PC-9 (cell line): Measurements from ENCODE around the gene CYSRT1.

ENCODE experiments used
- EZH2 ChIP-seq: fragments of 200-600 bp; sonication (generic); IDR thresholded peaks from 2 replicates; pipeline ENCODE4 v1.8.0; 2017; ENCODE audit warnings: antibody characterized with exemption, low read depth
- TF ChIP-seq, protein P1 (sequence below): fragments of 200-600 bp; sonication (generic); conservative IDR thresholded peaks from 2 replicates; pipeline ENCODE4 v1.6.1; 2017; ENCODE audit warnings: mixed run types, antibody characterized with exemption, mild to moderate bottlenecking, moderate library complexity

DNA sequence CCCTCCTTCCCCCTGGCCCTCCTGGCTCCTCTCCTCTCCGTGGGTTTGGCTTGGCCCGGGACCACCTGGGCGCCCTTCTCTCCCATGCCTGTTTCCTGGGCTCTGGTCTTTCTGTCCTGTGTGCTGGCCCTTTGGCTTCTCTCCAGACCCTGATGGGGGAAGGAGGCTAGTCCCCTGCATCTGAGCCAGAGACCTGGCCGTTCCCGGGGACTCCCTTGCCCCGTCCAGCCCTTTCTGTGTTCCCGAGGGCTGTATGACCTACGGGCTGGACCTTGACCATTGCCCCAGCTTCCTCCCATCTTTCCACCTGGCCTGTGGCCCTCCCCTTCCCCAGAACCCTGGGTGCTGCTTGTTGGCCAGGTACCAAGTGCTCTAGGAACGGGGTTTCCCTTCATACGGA, 38.5 kb downstream of the CYSRT1 start:
- TF ChIP-seq, protein P1, sequence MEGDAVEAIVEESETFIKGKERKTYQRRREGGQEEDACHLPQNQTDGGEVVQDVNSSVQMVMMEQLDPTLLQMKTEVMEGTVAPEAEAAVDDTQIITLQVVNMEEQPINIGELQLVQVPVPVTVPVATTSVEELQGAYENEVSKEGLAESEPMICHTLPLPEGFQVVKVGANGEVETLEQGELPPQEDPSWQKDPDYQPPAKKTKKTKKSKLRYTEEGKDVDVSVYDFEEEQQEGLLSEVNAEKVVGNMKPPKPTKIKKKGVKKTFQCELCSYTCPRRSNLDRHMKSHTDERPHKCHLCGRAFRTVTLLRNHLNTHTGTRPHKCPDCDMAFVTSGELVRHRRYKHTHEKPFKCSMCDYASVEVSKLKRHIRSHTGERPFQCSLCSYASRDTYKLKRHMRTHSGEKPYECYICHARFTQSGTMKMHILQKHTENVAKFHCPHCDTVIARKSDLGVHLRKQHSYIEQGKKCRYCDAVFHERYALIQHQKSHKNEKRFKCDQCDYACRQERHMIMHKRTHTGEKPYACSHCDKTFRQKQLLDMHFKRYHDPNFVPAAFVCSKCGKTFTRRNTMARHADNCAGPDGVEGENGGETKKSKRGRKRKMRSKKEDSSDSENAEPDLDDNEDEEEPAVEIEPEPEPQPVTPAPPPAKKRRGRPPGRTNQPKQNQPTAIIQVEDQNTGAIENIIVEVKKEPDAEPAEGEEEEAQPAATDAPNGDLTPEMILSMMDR = no peak
- no peak for TF ChIP-seq EZH2
